HFF-Myc (cell line): ENCODE measurements around the gene CADM2.

ENCODE experiments used
- DNase-seq: peaks from one replicate; pipeline ENCODE4 v3.0.0-alpha.2; 2011; ENCODE audit warnings: low read depth; ENCODE audit errors: extremely low read depth
- H3K4me3 ChIP-seq: replicated peaks from 2 replicates; pipeline ENCODE4 v1.5.1; 2011; ENCODE audit warnings: low read depth, mild to moderate bottlenecking, control low read depth, low read length
- TF ChIP-seq, protein P1 (sequence below): IDR thresholded peaks from 2 replicates; pipeline ENCODE4 v1.5.1; 2012; ENCODE audit warnings: mild to moderate bottlenecking, low read depth, low read length, control low read depth; ENCODE audit errors: missing control alignments

CADM2 gene

DNA sequence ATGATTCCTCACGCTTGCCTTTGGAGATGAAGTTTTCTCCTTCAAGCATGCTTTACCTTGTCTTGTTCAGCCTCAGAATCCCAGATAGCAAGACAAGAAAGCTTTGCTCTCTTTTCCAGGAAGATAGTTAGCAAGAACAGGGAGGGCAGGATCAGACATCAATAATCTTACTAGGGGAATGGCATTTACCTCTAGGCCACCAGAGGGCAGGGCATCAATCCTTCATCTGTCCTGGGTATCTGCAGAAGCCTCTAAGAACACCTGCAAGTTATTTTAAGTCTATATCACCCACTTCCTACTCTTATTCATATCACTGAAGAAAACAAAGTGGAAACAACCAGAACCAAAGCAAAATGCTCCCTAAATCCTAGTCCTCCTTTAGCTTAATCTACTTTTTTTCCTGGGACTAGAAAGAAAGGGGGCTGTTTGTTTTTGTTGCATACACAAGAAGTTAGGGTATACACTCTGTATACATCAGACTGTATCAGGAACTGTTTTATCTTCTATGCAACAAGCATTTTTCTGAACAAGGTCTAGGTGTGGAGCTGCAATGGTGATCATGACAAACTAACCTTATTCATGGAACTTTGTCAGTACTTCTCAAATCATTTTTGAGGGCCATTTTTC, 862.5 kb downstream of the CADM2 start:
- H3K4me3 ChIP-seq, result no peak overlapping the region
- TF ChIP-seq, protein P1, sequence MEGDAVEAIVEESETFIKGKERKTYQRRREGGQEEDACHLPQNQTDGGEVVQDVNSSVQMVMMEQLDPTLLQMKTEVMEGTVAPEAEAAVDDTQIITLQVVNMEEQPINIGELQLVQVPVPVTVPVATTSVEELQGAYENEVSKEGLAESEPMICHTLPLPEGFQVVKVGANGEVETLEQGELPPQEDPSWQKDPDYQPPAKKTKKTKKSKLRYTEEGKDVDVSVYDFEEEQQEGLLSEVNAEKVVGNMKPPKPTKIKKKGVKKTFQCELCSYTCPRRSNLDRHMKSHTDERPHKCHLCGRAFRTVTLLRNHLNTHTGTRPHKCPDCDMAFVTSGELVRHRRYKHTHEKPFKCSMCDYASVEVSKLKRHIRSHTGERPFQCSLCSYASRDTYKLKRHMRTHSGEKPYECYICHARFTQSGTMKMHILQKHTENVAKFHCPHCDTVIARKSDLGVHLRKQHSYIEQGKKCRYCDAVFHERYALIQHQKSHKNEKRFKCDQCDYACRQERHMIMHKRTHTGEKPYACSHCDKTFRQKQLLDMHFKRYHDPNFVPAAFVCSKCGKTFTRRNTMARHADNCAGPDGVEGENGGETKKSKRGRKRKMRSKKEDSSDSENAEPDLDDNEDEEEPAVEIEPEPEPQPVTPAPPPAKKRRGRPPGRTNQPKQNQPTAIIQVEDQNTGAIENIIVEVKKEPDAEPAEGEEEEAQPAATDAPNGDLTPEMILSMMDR, result peak; percentile 36
- DNase-seq, result no peak

DNA sequence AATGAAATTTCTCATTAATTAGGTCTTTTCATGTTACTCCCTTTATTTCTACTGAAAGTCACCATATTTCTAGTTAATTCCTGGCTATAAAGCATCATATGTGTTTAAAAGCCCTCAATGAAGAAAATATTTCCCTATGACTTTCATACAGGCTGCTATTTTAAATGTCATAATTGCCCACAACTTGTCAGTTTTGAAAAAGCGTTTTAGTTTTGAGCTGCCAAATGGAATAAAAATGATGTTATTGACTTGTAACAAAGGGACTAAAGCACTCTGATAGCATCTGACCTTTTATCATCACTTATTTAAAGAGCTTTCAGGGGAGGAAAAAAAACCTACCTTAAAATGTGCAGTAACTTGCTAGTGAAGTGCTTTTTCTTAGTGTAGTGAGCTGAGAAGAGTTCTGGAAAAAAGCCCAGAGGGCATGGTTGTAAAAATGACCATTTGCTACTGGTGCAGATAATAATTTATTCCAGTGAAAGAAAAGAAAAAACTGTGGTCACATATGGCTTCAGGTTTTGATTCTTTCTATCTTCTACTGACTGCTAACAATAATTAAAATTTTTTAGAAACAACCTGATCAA, 877.2 kb downstream of the CADM2 start:
- DNase-seq, result no peak

DNA sequence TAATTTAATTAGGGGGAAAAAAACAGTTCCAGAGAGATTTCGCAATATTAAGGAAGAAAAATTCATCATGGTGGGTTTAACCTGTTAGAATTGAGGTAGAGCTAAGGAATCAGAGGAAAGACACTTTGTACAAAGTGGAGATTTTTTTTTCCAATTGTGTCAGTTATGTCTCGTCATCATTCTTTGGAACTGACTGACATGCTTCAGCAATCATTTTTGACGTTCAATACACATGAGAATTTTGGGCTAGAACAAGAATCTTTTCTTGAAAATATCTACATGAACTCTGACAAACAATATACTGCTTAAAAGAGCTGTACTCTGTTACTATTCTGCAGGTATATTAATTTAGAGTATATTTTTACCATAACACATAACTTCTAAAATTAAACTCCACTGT, 878.6 kb downstream of the CADM2 start:
- no peak for DNase-seq
- H3K4me3 ChIP-seq, result no peak overlapping the region
- TF ChIP-seq, protein P1, result no peak

More for the DNA sequence above, 877.2 kb downstream of the CADM2 start:
- TF ChIP-seq, protein P1, result no peak
- H3K4me3 ChIP-seq, result no peak overlapping the region

DNA sequence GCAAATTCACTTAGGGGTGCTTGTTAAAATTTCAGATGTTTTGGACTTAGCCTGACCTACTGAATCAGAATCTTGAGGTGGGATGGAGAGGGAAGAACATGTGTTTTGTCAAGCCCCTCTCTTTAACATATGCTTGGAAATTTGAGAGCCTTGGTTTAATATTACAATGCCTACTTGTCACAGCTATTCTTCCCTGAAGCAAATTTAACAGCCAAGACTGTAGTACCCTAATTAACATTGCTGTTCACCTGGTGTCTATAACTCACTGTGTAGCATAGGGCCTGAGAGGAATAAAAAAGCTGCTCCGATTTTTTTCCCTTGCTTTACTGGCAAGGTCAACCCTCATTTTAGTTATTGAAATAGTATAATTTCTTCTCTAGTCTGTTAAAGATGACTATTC, 880.1 kb downstream of the CADM2 start:
- DNase-seq, result no peak
- TF ChIP-seq, protein P1, result no peak
- no peak overlapping the region for H3K4me3 ChIP-seq

DNA sequence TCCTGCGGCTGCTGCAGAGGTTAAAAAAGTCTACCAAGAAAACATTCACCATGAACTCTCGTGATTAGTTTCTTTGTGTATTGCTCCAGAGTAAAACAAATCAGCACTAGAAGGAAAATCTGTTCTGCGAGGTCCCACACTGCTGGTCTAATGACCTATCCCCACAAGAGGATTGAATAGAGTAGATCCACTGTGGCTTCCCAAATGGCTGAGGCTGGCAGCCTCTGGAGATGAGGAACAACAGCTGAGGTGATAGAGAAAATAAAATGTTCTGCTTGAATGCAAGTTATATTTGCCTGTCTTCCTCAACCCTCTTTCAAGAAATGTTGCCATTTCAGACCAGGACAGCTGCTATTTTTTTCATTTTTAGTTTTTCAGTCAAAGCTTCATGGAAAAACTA, 883.3 kb downstream of the CADM2 start:
- DNase-seq, result no peak
- H3K4me3 ChIP-seq, result no peak overlapping the region
- TF ChIP-seq, protein P1, result no peak

DNA sequence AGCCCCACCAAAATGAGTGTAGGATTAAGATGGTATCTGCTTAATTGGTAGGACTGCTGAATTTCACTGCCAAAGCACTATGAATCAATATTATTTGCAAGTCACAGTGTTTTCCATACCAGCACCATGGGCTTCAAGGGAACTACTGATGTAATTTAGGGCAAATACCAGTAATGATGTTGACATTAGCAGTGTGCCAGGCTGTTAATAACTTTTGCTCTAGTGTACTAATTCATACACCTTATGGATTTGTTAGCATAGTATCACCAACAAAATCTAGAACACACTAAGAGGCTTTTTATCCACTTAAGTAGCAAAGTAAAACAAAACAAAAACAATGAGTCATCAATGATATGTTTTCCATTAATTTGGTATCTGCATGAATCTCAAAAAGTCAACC, 888.2 kb downstream of the CADM2 start:
- H3K4me3 ChIP-seq, result no peak overlapping the region
- DNase-seq, result no peak
- TF ChIP-seq, protein P1, result no peak
